Astrocyte (in vitro differentiated cells and primary cell): ENCODE data around the gene BCR.

Experiments
- EZH2 ChIP-seq: IDR thresholded peaks from 2 replicates; pipeline ENCODE4 v1.6.1; 2012; ENCODE audit warnings: mild to moderate bottlenecking, low read length, inconsistent platforms; ENCODE audit not compliant: insufficient read depth
- TF ChIP-seq, protein P1 (sequence below): IDR thresholded peaks from 2 replicates; pipeline ENCODE4 v1.5.1; 2011; ENCODE audit warnings: low read depth, mild to moderate bottlenecking, inconsistent platforms, low read length, moderate library complexity; ENCODE audit not compliant: insufficient read depth

DNA sequence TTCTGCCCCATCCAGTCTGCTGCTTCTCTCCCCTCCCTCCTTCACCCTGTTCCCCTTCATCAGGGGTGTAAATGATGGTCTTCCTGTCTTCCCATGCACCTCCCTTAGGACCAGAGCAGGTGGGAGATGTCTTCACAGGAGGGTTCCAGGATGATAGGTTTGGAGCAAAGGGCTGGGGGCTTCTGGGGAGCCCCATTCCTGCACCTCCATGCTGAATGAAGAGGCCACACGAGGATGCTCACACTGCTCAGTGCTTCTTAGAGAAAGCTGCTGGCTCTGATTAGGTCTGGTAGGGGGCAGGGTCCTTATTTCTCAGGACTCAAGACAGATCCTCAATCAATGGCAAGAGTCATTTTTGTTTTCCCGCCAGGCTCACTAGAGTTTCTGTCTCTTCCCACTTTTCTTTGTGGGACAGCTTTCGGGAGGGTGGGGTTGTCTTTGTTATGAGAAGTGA is 41.1 kb downstream of the BCR start:
- TF ChIP-seq, protein P1, sequence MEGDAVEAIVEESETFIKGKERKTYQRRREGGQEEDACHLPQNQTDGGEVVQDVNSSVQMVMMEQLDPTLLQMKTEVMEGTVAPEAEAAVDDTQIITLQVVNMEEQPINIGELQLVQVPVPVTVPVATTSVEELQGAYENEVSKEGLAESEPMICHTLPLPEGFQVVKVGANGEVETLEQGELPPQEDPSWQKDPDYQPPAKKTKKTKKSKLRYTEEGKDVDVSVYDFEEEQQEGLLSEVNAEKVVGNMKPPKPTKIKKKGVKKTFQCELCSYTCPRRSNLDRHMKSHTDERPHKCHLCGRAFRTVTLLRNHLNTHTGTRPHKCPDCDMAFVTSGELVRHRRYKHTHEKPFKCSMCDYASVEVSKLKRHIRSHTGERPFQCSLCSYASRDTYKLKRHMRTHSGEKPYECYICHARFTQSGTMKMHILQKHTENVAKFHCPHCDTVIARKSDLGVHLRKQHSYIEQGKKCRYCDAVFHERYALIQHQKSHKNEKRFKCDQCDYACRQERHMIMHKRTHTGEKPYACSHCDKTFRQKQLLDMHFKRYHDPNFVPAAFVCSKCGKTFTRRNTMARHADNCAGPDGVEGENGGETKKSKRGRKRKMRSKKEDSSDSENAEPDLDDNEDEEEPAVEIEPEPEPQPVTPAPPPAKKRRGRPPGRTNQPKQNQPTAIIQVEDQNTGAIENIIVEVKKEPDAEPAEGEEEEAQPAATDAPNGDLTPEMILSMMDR: no peak
- TF ChIP-seq EZH2: no peak
